Heart left ventricle (tissue), 13 donors: ENCODE measurements around the gene PLCB4.

Source experiments
- POLR2A ChIP-seq, 2 donors: fragments of 450-650 bp; IDR thresholded peaks; one replicate each; pipeline ENCODE4 v1.6.1; 2017; ENCODE audit warnings: antibody characterized with exemption in 2 of 2, mild to moderate bottlenecking in 2 of 2, moderate library complexity in 2 of 2
- TF ChIP-seq, protein P1 (sequence below), 12 donors: fragments of 200-600 bp; sonication (generic) in 4 of 12; IDR thresholded peaks; one replicate each; pipeline versions ENCODE4 v1.5.0 to v1.8.0; 2018 to 2022; ENCODE audit warnings: antibody characterized with exemption in 12 of 12, mild to moderate bottlenecking in 5 of 12
- donor health status: ischemic (EF 13 %, LVEDD 7.1; RV severe dilation, severe dysfunction).
- donor health status: DM: no; HTN: yes; CAD: no.
- donor health status: DM: no; HTN: no; CAD: no.
- donor health status: ischemic (EF 25% LVEDD 6.9; RV normal size, moderate dysfunction).
- donor health status: ischemic (EF 25% LVEDD 5.7; RV mildly dilated, moderate dysfunction).
- donor health status: ischemic (EF 35%, LVEDD 5.7; RV mildly dilated, moderate dysfunction).
- donor health status: nonischemic (EF 11% LVEDD 7.7; RV severe dilation, severe dysfunction).
- donor health status: DM: yes; HTN: yes; CAD: no.
- donor health status: PGD.
- donor health status: ischemic (EF 29% LVEDD 5.4; RV normal size, mild dysfunction).
- donor health status: nonischemic (EF 23%, LVEDD 6.1; RV moderate dilation, normal function).

DNA sequence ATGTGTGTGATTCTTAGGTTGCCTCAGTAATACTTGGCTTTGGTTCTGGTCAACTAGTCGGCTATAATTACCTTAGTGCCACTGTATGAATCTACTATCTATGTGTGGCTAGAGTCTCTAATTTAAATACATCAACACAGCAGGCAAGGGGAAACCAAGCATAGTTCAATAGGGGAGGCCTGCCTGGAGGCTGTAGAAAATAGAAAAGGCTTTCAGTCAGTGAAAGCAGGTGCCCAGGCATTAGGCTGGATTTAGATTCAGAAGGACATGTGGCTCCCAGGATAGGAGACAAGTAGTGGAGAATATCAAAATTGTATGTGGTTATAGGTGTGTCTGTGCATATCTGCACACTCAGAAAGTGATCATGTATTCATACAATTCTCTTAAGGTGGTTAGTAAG is 330.4 kb downstream of the PLCB4 start:
- TF ChIP-seq POLR2A (IDR thresholded peaks at IDR 0.05): no peak
- TF ChIP-seq, protein P1, sequence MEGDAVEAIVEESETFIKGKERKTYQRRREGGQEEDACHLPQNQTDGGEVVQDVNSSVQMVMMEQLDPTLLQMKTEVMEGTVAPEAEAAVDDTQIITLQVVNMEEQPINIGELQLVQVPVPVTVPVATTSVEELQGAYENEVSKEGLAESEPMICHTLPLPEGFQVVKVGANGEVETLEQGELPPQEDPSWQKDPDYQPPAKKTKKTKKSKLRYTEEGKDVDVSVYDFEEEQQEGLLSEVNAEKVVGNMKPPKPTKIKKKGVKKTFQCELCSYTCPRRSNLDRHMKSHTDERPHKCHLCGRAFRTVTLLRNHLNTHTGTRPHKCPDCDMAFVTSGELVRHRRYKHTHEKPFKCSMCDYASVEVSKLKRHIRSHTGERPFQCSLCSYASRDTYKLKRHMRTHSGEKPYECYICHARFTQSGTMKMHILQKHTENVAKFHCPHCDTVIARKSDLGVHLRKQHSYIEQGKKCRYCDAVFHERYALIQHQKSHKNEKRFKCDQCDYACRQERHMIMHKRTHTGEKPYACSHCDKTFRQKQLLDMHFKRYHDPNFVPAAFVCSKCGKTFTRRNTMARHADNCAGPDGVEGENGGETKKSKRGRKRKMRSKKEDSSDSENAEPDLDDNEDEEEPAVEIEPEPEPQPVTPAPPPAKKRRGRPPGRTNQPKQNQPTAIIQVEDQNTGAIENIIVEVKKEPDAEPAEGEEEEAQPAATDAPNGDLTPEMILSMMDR (IDR thresholded peaks at IDR 0.05): no peak
